ENCODE results near the gene HK1.

Gene HK1

GRCh38 chr10:69278446-69278963 lies at the start of gene HK1:
HK1 (plus strand) TSS chr10:69278496.
- H2AFZ ChIP-seq (ENCODE audit: low read depth, low read length): no peak within 1 kb of the TSS
- H3K36me3 ChIP-seq (replicated peaks; ENCODE audit: low read depth, low read length): no peaks in the 10 kb centered on the region
- H3K9ac ChIP-seq (ENCODE audit: low read length): no peak within 1 kb of the TSS
- no peaks in the 10 kb centered on the region for H3K27me3 ChIP-seq (ENCODE audit: low read depth, low read length)
- H3K79me2 ChIP-seq (ENCODE audit: low read length): no peaks in the 10 kb centered on the region
- H3K9me3 ChIP-seq (ENCODE audit: insufficient read depth, low read length): no peaks in the 10 kb centered on the region
- H4K20me1 ChIP-seq (ENCODE audit: insufficient read depth, low read length): no peaks in the 10 kb centered on the region
- no peak within 1 kb of the TSS for H3K4me3 ChIP-seq (ENCODE audit: low read length)
- H3K4me1 ChIP-seq (ENCODE audit: low read length): peaks cover 14% of the 10 kb centered on the region
- H3K4me2 ChIP-seq (ENCODE audit: low read length): peak within 1 kb of the TSS; percentile 14; the same call in 1 of the 2 replicates
- TF ChIP-seq CTCF (IDR thresholded peaks at IDR 0.05; ENCODE audit: low read depth, low read length) (no peak), EZH2phosphoT487 (IDR thresholded peaks at IDR 0.05; ENCODE audit: low read depth) (no peak)
- H3K27ac ChIP-seq (ENCODE audit: low read length): no peak within 1 kb of the TSS

GRCh38 chr10:69229616-69229916 lies 48.7 kb upstream of the HK1 start:
- H3K4me2 ChIP-seq (ENCODE audit: low read length): peak overlapping the region; percentile 55
- H3K4me3 ChIP-seq (ENCODE audit: low read length): peak overlapping the region; percentile 45
- H3K9me3 ChIP-seq (ENCODE audit: insufficient read depth, low read length): no peaks in the 10 kb centered on the region
- peak overlapping the region; percentile 87 for H2AFZ ChIP-seq (ENCODE audit: low read depth, low read length)
- H3K36me3 ChIP-seq (replicated peaks; ENCODE audit: low read depth, low read length): no peaks in the 10 kb centered on the region
- H3K27ac ChIP-seq (ENCODE audit: low read length): no peak overlapping the region
- no peaks in the 10 kb centered on the region for H3K79me2 ChIP-seq (ENCODE audit: low read length)
- H3K4me1 ChIP-seq (ENCODE audit: low read length): peaks cover 8% of the 10 kb centered on the region
- no peaks in the 10 kb centered on the region for H4K20me1 ChIP-seq (ENCODE audit: insufficient read depth, low read length)
- TF ChIP-seq CTCF (IDR thresholded peaks at IDR 0.05; ENCODE audit: low read depth, low read length): no peak
- TF ChIP-seq EZH2phosphoT487 (IDR thresholded peaks at IDR 0.05; ENCODE audit: low read depth): no peak
- H3K27me3 ChIP-seq (ENCODE audit: low read depth, low read length): no peaks in the 10 kb centered on the region
- no peak overlapping the region for H3K9ac ChIP-seq (ENCODE audit: low read length)

- no peaks in the 10 kb centered on the region for H3K79me2 ChIP-seq (ENCODE audit: low read length)
- no peak overlapping the region for H3K4me2 ChIP-seq (ENCODE audit: low read length)
- no peak overlapping the region for H2AFZ ChIP-seq (ENCODE audit: low read depth, low read length)
- no peak overlapping the region for H3K4me3 ChIP-seq (ENCODE audit: low read length)
- peaks cover 8% of the 10 kb centered on the region for H3K4me1 ChIP-seq (ENCODE audit: low read length)
- no peak for TF ChIP-seq EZH2phosphoT487 (IDR thresholded peaks at IDR 0.05; ENCODE audit: low read depth)
- TF ChIP-seq CTCF (IDR thresholded peaks at IDR 0.05; ENCODE audit: low read depth, low read length): no peak
- no peak overlapping the region for H3K9ac ChIP-seq (ENCODE audit: low read length)
- H3K27me3 ChIP-seq (ENCODE audit: low read depth, low read length): no peaks in the 10 kb centered on the region
- H4K20me1 ChIP-seq (ENCODE audit: insufficient read depth, low read length): no peaks in the 10 kb centered on the region
- H3K36me3 ChIP-seq (replicated peaks; ENCODE audit: low read depth, low read length): no peaks in the 10 kb centered on the region
- no peaks in the 10 kb centered on the region for H3K9me3 ChIP-seq (ENCODE audit: insufficient read depth, low read length)
- H3K27ac ChIP-seq (ENCODE audit: low read length): no peak overlapping the region
These were observed 48.2 kb upstream of the HK1 start for GRCh38 chr10:69230128-69230527.

- no peak overlapping the region for H3K4me2 ChIP-seq (ENCODE audit: low read length)
- no peaks in the 10 kb centered on the region for H3K79me2 ChIP-seq (ENCODE audit: low read length)
- no peak for TF ChIP-seq EZH2phosphoT487 (IDR thresholded peaks at IDR 0.05; ENCODE audit: low read depth)
- no peak for TF ChIP-seq CTCF (IDR thresholded peaks at IDR 0.05; ENCODE audit: low read depth, low read length)
- no peaks in the 10 kb centered on the region for H3K9me3 ChIP-seq (ENCODE audit: insufficient read depth, low read length)
- no peak overlapping the region for H3K4me3 ChIP-seq (ENCODE audit: low read length)
- H2AFZ ChIP-seq (ENCODE audit: low read depth, low read length): no peak overlapping the region
- no peaks in the 10 kb centered on the region for H3K27me3 ChIP-seq (ENCODE audit: low read depth, low read length)
- no peak overlapping the region for H3K27ac ChIP-seq (ENCODE audit: low read length)
- H3K9ac ChIP-seq (ENCODE audit: low read length): no peak overlapping the region
- peaks cover 8% of the 10 kb centered on the region for H3K4me1 ChIP-seq (ENCODE audit: low read length)
- no peaks in the 10 kb centered on the region for H3K36me3 ChIP-seq (replicated peaks; ENCODE audit: low read depth, low read length)
- H4K20me1 ChIP-seq (ENCODE audit: insufficient read depth, low read length): no peaks in the 10 kb centered on the region
These were observed 46.0 kb upstream of the HK1 start for GRCh38 chr10:69232252-69232651.
